ENCODE results near the gene ARID1B. TPM values are rescaled to one million over a fixed set of nuclear protein-coding genes. Genes with fewer than 3 reads are reported as not detected.

ARID1B gene
- total and polyA plus RNA-seq, 2 of the 13 experiments (the other 11 are each of a cell fraction or from before 2014, with no cell fraction given): 20.1 to 32.6 TPM

- TF ChIP-seq SAFB2 (CRISPR knock-in tag; IDR thresholded peaks at IDR 0.05; ENCODE audit: borderline replicate concordance, low read depth) (no peak), ZNF550 (CRISPR knock-in tag; IDR thresholded peaks at IDR 0.05; ENCODE audit: borderline replicate concordance) (no peak), GATAD2A (CRISPR knock-in tag; IDR thresholded peaks at IDR 0.05) (peak; percentile 37; the same call in 1 of the 2 replicates), ZNF225 (CRISPR knock-in tag; IDR thresholded peaks at IDR 0.05) (no peak), SMYD3 (CRISPR knock-in tag; IDR thresholded peaks at IDR 0.05) (no peak), HDAC1 (CRISPR knock-in tag; IDR thresholded peaks at IDR 0.05) (no peak), POLR2AphosphoS2 (IDR thresholded peaks at IDR 0.05; ENCODE audit: low read depth, low read length) (no peak), NCOR1 (IDR thresholded peaks at IDR 0.05; ENCODE audit: borderline replicate concordance, low read length) (no peak; the same call in 1 of the 2 replicates), PRMT3 (CRISPR knock-in tag; IDR thresholded peaks at IDR 0.05; ENCODE audit: borderline replicate concordance, low read depth) (no peak), REPIN1 (CRISPR knock-in tag; IDR thresholded peaks at IDR 0.05; ENCODE audit: borderline replicate concordance, low read depth) (no peak), ZNF496 (CRISPR knock-in tag; IDR thresholded peaks at IDR 0.05; ENCODE audit: insufficient replicate concordance) (no peak), ZNF263 (CRISPR knock-in tag; IDR thresholded peaks at IDR 0.05) (no peak), NRL (CRISPR knock-in tag; IDR thresholded peaks at IDR 0.05; ENCODE audit: borderline replicate concordance) (no peak), ZFP37 (CRISPR knock-in tag; IDR thresholded peaks at IDR 0.05; ENCODE audit: borderline replicate concordance) (no peak), HNRNPL (IDR thresholded peaks at IDR 0.05; ENCODE audit: low read depth, low read length) (no peak), HBP1 (CRISPR knock-in tag; IDR thresholded peaks at IDR 0.05; ENCODE audit: low read depth) (0 out of 2 replicates have a peak, but pooled peaks have one; percentile 56), ETV5 (CRISPR knock-in tag; IDR thresholded peaks at IDR 0.05; ENCODE audit: borderline replicate concordance) (no peak; the same call in 1 of the 2 replicates), ZNF563 (CRISPR knock-in tag; IDR thresholded peaks at IDR 0.05) (no peak), ZMYM4 (CRISPR knock-in tag; IDR thresholded peaks at IDR 0.05) (0 out of 2 replicates have a peak, but pooled peaks have one; percentile 48), ZBTB2 (CRISPR knock-in tag; IDR thresholded peaks at IDR 0.05; ENCODE audit: low read depth) (no peak), ASH2L (IDR thresholded peaks at IDR 0.05; ENCODE audit: insufficient read length, low read depth, low read length) (peak; percentile 51), GABPB1 (CRISPR knock-in tag; IDR thresholded peaks at IDR 0.05) (no peak), KLF16 (CRISPR knock-in tag; IDR thresholded peaks at IDR 0.05) (no peak), TEF (CRISPR knock-in tag; IDR thresholded peaks at IDR 0.05) (no peak), ATF3 (CRISPR knock-in tag; IDR thresholded peaks at IDR 0.05) (no peak), ZMAT3 (CRISPR knock-in tag; conservative IDR thresholded peaks at IDR 0.05) (no peak), AGO1 (IDR thresholded peaks at IDR 0.05; ENCODE audit: low read depth, low read length, poor library complexity, severe bottlenecking) (no peak), ZMYM2 (CRISPR knock-in tag; IDR thresholded peaks at IDR 0.05) (no peak)
These were observed 176.4 kb downstream of the ARID1B start (continued) for GRCh38 chr6:156953479-156954146.
